Glutamatergic neuron (in vitro differentiated cells): ENCODE data around the gene KIRREL2. TPM values are rescaled to one million over a fixed set of nuclear protein-coding genes. Genes with fewer than 3 reads are reported as not detected.

Source experiments
- DNase-seq: peaks from one replicate; pipeline ENCODE4 v3.0.0; 2022
- H3K27ac Mint-ChIP-seq: one replicate; pipeline ENCODE4 v1.8.0; 2020; ENCODE audit warnings: mild to moderate bottlenecking, mixed read lengths, inconsistent platforms; ENCODE audit not compliant: unreplicated experiment
- H3K27me3 Mint-ChIP-seq: one replicate; pipeline ENCODE4 v1.8.0; 2020; ENCODE audit warnings: mild to moderate bottlenecking, moderate library complexity, mixed read lengths, inconsistent platforms; ENCODE audit not compliant: unreplicated experiment
- H3K36me3 Mint-ChIP-seq: one replicate; pipeline ENCODE4 v1.8.0; 2020; ENCODE audit warnings: mild to moderate bottlenecking, mixed read lengths, inconsistent platforms; ENCODE audit not compliant: unreplicated experiment
- H3K4me1 Mint-ChIP-seq: one replicate; pipeline ENCODE4 v1.8.0; 2020; ENCODE audit warnings: mild to moderate bottlenecking, low read depth, mixed read lengths, inconsistent platforms; ENCODE audit not compliant: unreplicated experiment
- H3K4me3 Mint-ChIP-seq: one replicate; pipeline ENCODE4 v1.8.0; 2020; ENCODE audit warnings: mild to moderate bottlenecking, mixed read lengths, inconsistent platforms; ENCODE audit not compliant: unreplicated experiment
- H3K9me3 Mint-ChIP-seq: one replicate; pipeline ENCODE4 v1.8.0; 2020; ENCODE audit warnings: mild to moderate bottlenecking, moderate library complexity, mixed read lengths, inconsistent platforms; ENCODE audit not compliant: unreplicated experiment
- CTCF ChIP-seq: fragments of 200-600 bp; sonication (generic); IDR thresholded peaks from one replicate; pipeline ENCODE4 v1.5.0; 2021; ENCODE audit not compliant: partially characterized antibody, unreplicated experiment
- total RNA-seq: library from RNA; stranded (reverse); fragmentation: NEBNext Ultra II Directional; extraction: Animal tissue kit (Norgen Biotek cat#: 25700); gene quantifications from one replicate; pipeline ENCODE4 v1.2.1, GENCODE V29; 2021; ENCODE audit not compliant: unreplicated experiment

The KIRREL2 gene
- total RNA-seq, 1 donor from 2014 or later, result 47.1 TPM

GRCh38 chr19:35858311-35858710 is 1.6 kb downstream of the KIRREL2 start:
- peak overlapping the region; percentile 94 for H3K4me3 Mint-ChIP-seq

GRCh38 chr19:35859414-35859813 is 2.7 kb downstream of the KIRREL2 start:
- Mint-ChIP-seq H3K36me3 (no peaks in the 10 kb centered on the region), H3K27ac (no peak overlapping the region), H3K4me3 (peak overlapping the region; percentile 32), H3K4me1 (peaks cover 26% of the 10 kb centered on the region), H3K9me3 (peaks cover 15% of the 10 kb centered on the region), H3K27me3 (peaks cover 21% of the 10 kb centered on the region)
- no peak for DNase-seq
- TF ChIP-seq CTCF, result no peak

More at GRCh38 chr19:35858311-35858710, 1.6 kb downstream of the KIRREL2 start:
- no peak for DNase-seq
- no peak for TF ChIP-seq CTCF
- peaks cover 26% of the 10 kb centered on the region for H3K4me1 Mint-ChIP-seq
- H3K36me3 Mint-ChIP-seq, result no peaks in the 10 kb centered on the region
- no peak overlapping the region for H3K27ac Mint-ChIP-seq
- peaks cover 21% of the 10 kb centered on the region for H3K27me3 Mint-ChIP-seq
- peaks cover 15% of the 10 kb centered on the region for H3K9me3 Mint-ChIP-seq

- DNase-seq, result peak; percentile 43
- Mint-ChIP-seq H3K27me3 (peaks cover 13% of the 10 kb centered on the region), H3K4me1 (peaks cover 17% of the 10 kb centered on the region), H3K4me3 (peak overlapping the region; percentile 85), H3K9me3 (peaks cover 11% of the 10 kb centered on the region), H3K27ac (no peak overlapping the region), H3K36me3 (no peaks in the 10 kb centered on the region)
- no peak for TF ChIP-seq CTCF
These were observed 3.7 kb downstream of the KIRREL2 start for GRCh38 chr19:35860436-35860817.

GRCh38 chr19:35860818-35861639 is 4.3 kb downstream of the KIRREL2 start:
- peak; percentile 80 for DNase-seq
- H3K27ac Mint-ChIP-seq, result peak overlapping the region; percentile 64

More at GRCh38 chr19:35860818-35861639, 4.3 kb downstream of the KIRREL2 start:
- TF ChIP-seq CTCF, result no peak
- Mint-ChIP-seq H3K36me3 (peaks cover 4% of the 10 kb centered on the region), H3K4me3 (peak overlapping the region; percentile 85), H3K9me3 (peaks cover 7% of the 10 kb centered on the region), H3K4me1 (peaks cover 13% of the 10 kb centered on the region), H3K27me3 (peaks cover 10% of the 10 kb centered on the region)
